ENCODE measurements around the gene SCN9A.

DNA sequence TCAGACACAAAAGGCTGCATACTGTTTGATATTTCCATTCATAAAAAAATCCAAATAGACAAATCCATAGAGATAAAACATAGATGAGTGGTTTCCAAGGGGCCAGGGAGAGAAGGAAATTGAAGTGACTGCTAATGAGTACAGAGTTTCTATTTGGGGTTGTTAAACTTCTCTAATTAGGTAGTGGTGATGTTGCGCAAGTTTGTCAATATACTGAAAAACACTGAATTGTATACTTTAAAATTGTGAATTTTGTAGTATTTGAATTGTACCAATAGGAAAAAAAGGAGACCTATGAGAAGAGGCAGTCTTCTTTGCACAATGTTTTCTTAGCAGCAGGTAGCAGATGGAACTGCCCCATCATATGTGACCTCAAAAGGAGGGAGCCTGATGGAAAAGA, 71.1 kb downstream of the SCN9A start:
- TF ChIP-seq, protein P1, sequence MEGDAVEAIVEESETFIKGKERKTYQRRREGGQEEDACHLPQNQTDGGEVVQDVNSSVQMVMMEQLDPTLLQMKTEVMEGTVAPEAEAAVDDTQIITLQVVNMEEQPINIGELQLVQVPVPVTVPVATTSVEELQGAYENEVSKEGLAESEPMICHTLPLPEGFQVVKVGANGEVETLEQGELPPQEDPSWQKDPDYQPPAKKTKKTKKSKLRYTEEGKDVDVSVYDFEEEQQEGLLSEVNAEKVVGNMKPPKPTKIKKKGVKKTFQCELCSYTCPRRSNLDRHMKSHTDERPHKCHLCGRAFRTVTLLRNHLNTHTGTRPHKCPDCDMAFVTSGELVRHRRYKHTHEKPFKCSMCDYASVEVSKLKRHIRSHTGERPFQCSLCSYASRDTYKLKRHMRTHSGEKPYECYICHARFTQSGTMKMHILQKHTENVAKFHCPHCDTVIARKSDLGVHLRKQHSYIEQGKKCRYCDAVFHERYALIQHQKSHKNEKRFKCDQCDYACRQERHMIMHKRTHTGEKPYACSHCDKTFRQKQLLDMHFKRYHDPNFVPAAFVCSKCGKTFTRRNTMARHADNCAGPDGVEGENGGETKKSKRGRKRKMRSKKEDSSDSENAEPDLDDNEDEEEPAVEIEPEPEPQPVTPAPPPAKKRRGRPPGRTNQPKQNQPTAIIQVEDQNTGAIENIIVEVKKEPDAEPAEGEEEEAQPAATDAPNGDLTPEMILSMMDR (IDR thresholded peaks at IDR 0.05; ENCODE audit: low read length): no peak
- TF ChIP-seq EZH2 (IDR thresholded peaks at IDR 0.05; ENCODE audit: borderline replicate concordance, low read length): no peak
